Endothelial cell of umbilical vein (primary cell): Measurements from ENCODE around the gene THBS4. TPM values are rescaled to one million over a fixed set of nuclear protein-coding genes. Genes with fewer than 3 reads are reported as not detected.

Experiments
- BruUV-seq: library from RNA; stranded (reverse); fragments of 400-500 nt; replicated peaks from 2 replicates; lab custom pipeline; 2021; lab: Mats Ljungman, UMichigan
- CTCF ChIA-PET: fragments of 300-600, 350-600 bp; sonication (Branson Sonifier 250); formaldehyde crosslinking; loops from one replicate; lab custom pipeline; 2021; ENCODE audit warnings: antibody characterized with exemption, inconsistent platforms; lab: Charles Lee
- POLR2A ChIA-PET: fragments of 300-600, 350-600 bp; sonication (Branson Sonifier 250); formaldehyde crosslinking; loops from one replicate; lab custom pipeline; 2021; ENCODE audit warnings: antibody characterized with exemption, inconsistent platforms; lab: Charles Lee
- DNase-seq: peaks from one replicate; pipeline ENCODE4 v3.0.0-alpha.2; 2011; ENCODE audit warnings: low read depth, low spot score
- FAIRE-seq: peaks from 2 replicates; lab custom pipeline; 2011; peaks lifted over from hg19 to GRCh38; lab: Jason Lieb, UNC
- H2AFZ ChIP-seq: 2 replicates; pipeline ENCODE4 v1.6.0; 2012; ENCODE audit warnings: low read depth, low read length, control low read depth, inconsistent platforms
- H3K27ac ChIP-seq: 2 replicates; pipeline ENCODE4 v1.5.1; 2011; ENCODE audit warnings: low read depth, mild to moderate bottlenecking, control low read depth, low read length, moderate library complexity; ENCODE audit not compliant: insufficient read depth
- H3K27me3 ChIP-seq, 2 experiments: 2 replicates each; pipeline versions ENCODE4 v1.6.0 to v1.6.1; 2011; ENCODE audit warnings: low read length in 2 of 2, mixed read lengths in 1 of 2; ENCODE audit not compliant: control insufficient read depth in 2 of 2, insufficient read depth in 2 of 2
- H3K36me3 ChIP-seq, 2 experiments: 2 replicates in 1 of 2; 3 replicates in 1 of 2; pipeline ENCODE4 v1.5.1; 2011; ENCODE audit warnings: low read length in 2 of 2, mild to moderate bottlenecking in 1 of 2, moderate library complexity in 1 of 2; ENCODE audit not compliant: control insufficient read depth in 2 of 2, insufficient read depth in 2 of 2; ENCODE audit errors: extremely low read depth in 1 of 2
- H3K4me1 ChIP-seq: 3 replicates; pipeline ENCODE4 v1.5.1; 2011; ENCODE audit warnings: mild to moderate bottlenecking, low read length; ENCODE audit not compliant: control insufficient read depth, insufficient read depth; ENCODE audit errors: extremely low read depth
- H3K4me2 ChIP-seq: 2 replicates; pipeline ENCODE4 v1.6.1; 2011; ENCODE audit warnings: low read length, control low read depth, mixed read lengths; ENCODE audit not compliant: insufficient read depth
- H3K4me3 ChIP-seq, 3 experiments: fragments of 200-600 bp in 1 of 3; sonication (generic), shearing (Covaris generic) in 1 of 3; replicated peaks in 1 of 3; 2 replicates each; pipeline ENCODE4 v1.5.1; 2011 to 2016; ENCODE audit warnings: control low read depth in 3 of 3, low read length in 3 of 3, mild to moderate bottlenecking in 2 of 3, inconsistent platforms in 1 of 3, low read depth in 1 of 3, moderate library complexity in 1 of 3; ENCODE audit not compliant: insufficient read depth in 1 of 3
- H3K79me2 ChIP-seq: 2 replicates; pipeline ENCODE4 v1.6.0; 2012; ENCODE audit warnings: low read length, inconsistent platforms; ENCODE audit not compliant: control insufficient read depth, insufficient read depth
- H3K9ac ChIP-seq: replicated peaks from 2 replicates; pipeline ENCODE3; 2011; ENCODE audit warnings: low read length, control low read depth; ENCODE audit not compliant: insufficient read depth; ENCODE audit errors: extremely low read depth
- H3K9me1 ChIP-seq: replicated peaks from 3 replicates; pipeline ENCODE4 v1.6.0; 2011; ENCODE audit warnings: mild to moderate bottlenecking, low read length; ENCODE audit not compliant: control insufficient read depth, insufficient read depth; ENCODE audit errors: extremely low read depth
- H3K9me3 ChIP-seq: replicated peaks from 2 replicates; pipeline ENCODE4 v1.5.1; 2012; ENCODE audit warnings: low read length, inconsistent platforms; ENCODE audit not compliant: control insufficient read depth, insufficient read depth
- H4K20me1 ChIP-seq: replicated peaks from 2 replicates; pipeline ENCODE3; 2011; ENCODE audit warnings: mild to moderate bottlenecking, low read length; ENCODE audit not compliant: control insufficient read depth, insufficient read depth; ENCODE audit errors: extremely low read depth
- CTCF ChIP-seq, 2 donors: IDR thresholded peaks; 1 replicate in 1 of 2; 2 replicates in 1 of 2; pipeline ENCODE4 v1.5.1; 2011; ENCODE audit warnings: low read length in 2 of 2, mild to moderate bottlenecking in 2 of 2, moderate library complexity in 2 of 2, control low read depth in 1 of 2, inconsistent platforms in 1 of 2, low read depth in 1 of 2; ENCODE audit not compliant: insufficient read depth in 1 of 2; ENCODE audit errors: extremely low read depth in 1 of 2
- EZH2 ChIP-seq: IDR thresholded peaks from 2 replicates; pipeline ENCODE4 v1.6.1; 2012; ENCODE audit warnings: borderline replicate concordance, low read depth, mild to moderate bottlenecking, moderate library complexity, low read length, inconsistent platforms; ENCODE audit not compliant: severe bottlenecking
- GATA2 ChIP-seq: IDR thresholded peaks from 2 replicates; pipeline ENCODE4 v1.7.0; 2011; ENCODE audit warnings: low read depth, mild to moderate bottlenecking, moderate library complexity, mixed read lengths, low read length; ENCODE audit not compliant: insufficient read length, insufficient read depth
- JUN ChIP-seq: IDR thresholded peaks from 2 replicates; pipeline ENCODE4 v1.6.1; 2011; ENCODE audit warnings: borderline replicate concordance, low read depth; ENCODE audit not compliant: insufficient read length, insufficient read depth
- MAX ChIP-seq: IDR thresholded peaks from 2 replicates; pipeline ENCODE4 v1.6.1; 2011; ENCODE audit not compliant: insufficient read depth, insufficient read length
- MYC ChIP-seq: IDR thresholded peaks from one replicate; pipeline ENCODE4 v1.6.1; 2011; ENCODE audit warnings: mild to moderate bottlenecking, low read depth, low read length
- POLR2AphosphoS5 ChIP-seq: IDR thresholded peaks from 2 replicates; pipeline ENCODE4 v1.6.1; 2012; ENCODE audit warnings: low read depth, mild to moderate bottlenecking, control low read depth, low read length, moderate library complexity; ENCODE audit not compliant: insufficient read depth
- dilution Hi-C: fragments of 300-500 bp; cut with MboI; formaldehyde crosslinking; loops from one replicate; pipeline ENCODE4 v1.15.0; 2019; ENCODE audit warnings: low sequenced_read_pairs; ENCODE audit not compliant: extremely low pct_ligation_motif_present
- intact Hi-C: fragments of 100-400 bp; cut with micrococcal nuclease; formaldehyde crosslinking; loops from one replicate; pipeline ENCODE4 v1.10.0; 2022
- polyA plus RNA-seq, 4 experiments: library from polyadenylated mRNA; depleted of rRNA in 3 of 4; stranded (reverse) in 3 of 4; unstranded in 1 of 4; fragments of >200 nt; gene quantifications; 2 replicates each; pipeline versions ENCODE4 v1.2.1 to v1.2.3, GENCODE V29; 2011 to 2012; ENCODE audit warnings: missing spikeins in 1 of 4
- total RNA-seq: library from RNA; stranded (reverse); gene quantifications from 2 replicates; pipeline ENCODE4 v1.2.3, GENCODE V29; 2021

THBS4 gene
- total and polyA plus RNA-seq, 2 donors (not counting 3 experiments of a cell fraction or from before 2014, with no cell fraction given): not detected

GRCh38 chr5:80068775-80069174 lies 33.6 kb downstream of the THBS4 start:
- intact Hi-C loops (no loop called here), dilution Hi-C loops (no loop called here)
- TF ChIP-seq GATA2 (no peak), MYC (no peak), CTCF (IDR thresholded peaks at IDR 0.05; ENCODE audit: extremely low read depth in 1 of 2, insufficient read depth in 1 of 2, low read depth in 1 of 2, low read length in 2 of 2) (no peak), EZH2 (no peak)
- ChIA-PET CTCF (interaction anchor here (4.0 kb wide), 1 partner anchor 15 kb away, joined by 16 read pairs; no protein-coding TSS in a partner anchor), POLR2A (no interaction called here)
- H3K9me3 ChIP-seq: no peaks in the 10 kb centered on the region
- H3K9ac ChIP-seq: no peak overlapping the region
- no peaks in the 10 kb centered on the region for H3K79me2 ChIP-seq
- no peak overlapping the region for H2AFZ ChIP-seq
- H3K4me3 ChIP-seq: no peak overlapping the region
- H3K27ac ChIP-seq: no peak overlapping the region
- DNase-seq: no peak
- no peaks in the 10 kb centered on the region for H3K36me3 ChIP-seq
- H4K20me1 ChIP-seq: no peaks in the 10 kb centered on the region
- no peak overlapping the region for H3K4me2 ChIP-seq
- H3K27me3 ChIP-seq: no peaks in the 10 kb centered on the region
- BruUV-seq: no TSS peak
- no peak for FAIRE-seq
- H3K4me1 ChIP-seq: no peaks in the 10 kb centered on the region
- H3K9me1 ChIP-seq: no peaks in the 10 kb centered on the region

- intact Hi-C loops: no loop called here
- BruUV-seq: no TSS peak
- Histone ChIP-seq H3K27ac (no peak overlapping the region), H3K4me3 (no peak overlapping the region), H3K27me3 (no peaks in the 10 kb centered on the region), H3K9me3 (no peaks in the 10 kb centered on the region), H4K20me1 (no peaks in the 10 kb centered on the region), H3K9me1 (no peaks in the 10 kb centered on the region), H3K79me2 (no peaks in the 10 kb centered on the region), H3K4me2 (no peak overlapping the region), H3K4me1 (no peaks in the 10 kb centered on the region), H3K9ac (no peak overlapping the region), H2AFZ (no peak overlapping the region), H3K36me3 (no peaks in the 10 kb centered on the region)
- DNase-seq: no peak
- ChIA-PET POLR2A (no interaction called here), CTCF (interaction anchor here (4.0 kb wide), 1 partner anchor 14 kb away, joined by 16 read pairs; no protein-coding TSS in a partner anchor)
- dilution Hi-C loops: no loop called here
- TF ChIP-seq CTCF (IDR thresholded peaks at IDR 0.05; ENCODE audit: extremely low read depth in 1 of 2, insufficient read depth in 1 of 2, low read depth in 1 of 2, low read length in 2 of 2): no peak
- no peak for TF ChIP-seq MAX
- TF ChIP-seq JUN: no peak
- no peak for TF ChIP-seq MYC
- no peak for TF ChIP-seq GATA2
- TF ChIP-seq POLR2AphosphoS5: no peak
- no peak for FAIRE-seq
Observed at GRCh38 chr5:80069251-80069800, 34.2 kb downstream of the THBS4 start.
